ENCODE measurements around the gene ARL2BP.

- TF ChIP-seq CTCF (IDR thresholded peaks at IDR 0.05) (no peak), EZH2 (IDR thresholded peaks at IDR 0.05) (no peak)
Observed at GRCh38 chr16:57244463-57244766, 644 bp upstream of the ARL2BP start.
